ENCODE data around the gene OR52E1. TPM values are rescaled to one million over a fixed set of nuclear protein-coding genes. Genes with fewer than 3 reads are reported as not detected.
A peak's percentile ranks its signal among the peaks of the same experiment; 100 is the strongest.
"Not testable (repeated sequence)": the region's sequence is repeated elsewhere in the genome, so short reads cannot be mapped to it uniquely, and the experiment has no call there.

The OR52E1 gene
- total RNA-seq, 1 donor = not detected

- TF ChIP-seq, protein P1, sequence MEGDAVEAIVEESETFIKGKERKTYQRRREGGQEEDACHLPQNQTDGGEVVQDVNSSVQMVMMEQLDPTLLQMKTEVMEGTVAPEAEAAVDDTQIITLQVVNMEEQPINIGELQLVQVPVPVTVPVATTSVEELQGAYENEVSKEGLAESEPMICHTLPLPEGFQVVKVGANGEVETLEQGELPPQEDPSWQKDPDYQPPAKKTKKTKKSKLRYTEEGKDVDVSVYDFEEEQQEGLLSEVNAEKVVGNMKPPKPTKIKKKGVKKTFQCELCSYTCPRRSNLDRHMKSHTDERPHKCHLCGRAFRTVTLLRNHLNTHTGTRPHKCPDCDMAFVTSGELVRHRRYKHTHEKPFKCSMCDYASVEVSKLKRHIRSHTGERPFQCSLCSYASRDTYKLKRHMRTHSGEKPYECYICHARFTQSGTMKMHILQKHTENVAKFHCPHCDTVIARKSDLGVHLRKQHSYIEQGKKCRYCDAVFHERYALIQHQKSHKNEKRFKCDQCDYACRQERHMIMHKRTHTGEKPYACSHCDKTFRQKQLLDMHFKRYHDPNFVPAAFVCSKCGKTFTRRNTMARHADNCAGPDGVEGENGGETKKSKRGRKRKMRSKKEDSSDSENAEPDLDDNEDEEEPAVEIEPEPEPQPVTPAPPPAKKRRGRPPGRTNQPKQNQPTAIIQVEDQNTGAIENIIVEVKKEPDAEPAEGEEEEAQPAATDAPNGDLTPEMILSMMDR (IDR thresholded peaks at IDR 0.05; ENCODE audit: insufficient read depth, low read depth, low read length) = no peak
- no peak overlapping the region for H3K4me3 ChIP-seq (ENCODE audit: low read depth, low read length)
- peak; percentile 3 for DNase-seq (ENCODE audit: low read depth)
These were observed 26.0 kb upstream of the OR52E1 start for GRCh38 chr11:5043380-5043779.

DNA sequence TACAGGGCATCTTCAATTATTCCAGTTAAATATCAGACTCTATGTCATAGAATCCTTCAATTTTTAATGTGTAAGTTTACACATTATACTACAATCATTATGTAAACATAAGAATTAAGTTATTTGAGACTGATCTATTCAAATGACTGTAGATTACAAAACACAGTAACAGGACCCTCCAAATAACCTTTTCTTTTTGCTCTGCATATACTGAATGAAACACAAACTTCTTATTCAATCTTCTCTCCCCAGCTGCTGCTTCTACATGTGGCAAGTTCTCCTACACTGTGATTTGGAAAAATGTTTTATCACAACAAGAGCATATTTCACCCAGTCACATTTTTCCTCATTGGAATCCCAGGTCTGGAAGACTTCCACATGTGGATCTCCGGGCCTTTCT is 23.1 kb upstream of the OR52E1 start, which contains the start of gene OR52J3:
Gene OR52J3 (plus strand): TSS at position 301 of the 400 bp plus-strand sequence. CDS start 0 bp downstream, at position 301.
- H3K4me3 ChIP-seq (ENCODE audit: low read depth, low read length) = no peak within 1 kb of the TSS
- DNase-seq (ENCODE audit: low read depth) = no peak
- TF ChIP-seq, protein P1 (IDR thresholded peaks at IDR 0.05; ENCODE audit: insufficient read depth, low read depth, low read length) = no peak

DNA sequence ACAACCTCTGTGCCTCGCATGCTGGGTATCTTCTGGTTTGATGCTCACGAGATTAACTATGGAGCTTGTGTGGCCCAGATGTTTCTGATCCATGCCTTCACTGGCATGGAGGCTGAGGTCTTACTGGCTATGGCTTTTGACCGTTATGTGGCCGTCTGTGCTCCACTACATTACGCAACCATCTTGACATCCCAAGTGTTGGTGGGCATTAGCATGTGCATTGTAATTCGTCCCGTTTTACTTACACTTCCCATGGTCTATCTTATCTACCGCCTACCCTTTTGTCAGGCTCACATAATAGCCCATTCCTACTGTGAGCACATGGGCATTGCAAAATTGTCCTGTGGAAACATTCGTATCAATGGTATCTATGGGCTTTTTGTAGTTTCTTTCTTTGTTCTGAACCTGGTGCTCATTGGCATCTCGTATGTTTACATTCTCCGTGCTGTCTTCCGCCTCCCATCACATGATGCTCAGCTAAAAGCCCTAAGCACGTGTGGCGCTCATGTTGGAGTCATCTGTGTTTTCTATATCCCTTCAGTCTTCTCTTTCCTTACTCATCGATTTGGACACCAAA is 22.5 kb upstream of the OR52E1 start:
- H3K4me3 ChIP-seq (ENCODE audit: low read depth, low read length) = no peak overlapping the region
- TF ChIP-seq, protein P1 (IDR thresholded peaks at IDR 0.05; ENCODE audit: insufficient read depth, low read depth, low read length) = no peak
- DNase-seq (ENCODE audit: low read depth) = no peak

GRCh38 chr11:5058679-5059078 is 10.7 kb upstream of the OR52E1 start:
- DNase-seq (ENCODE audit: low read depth); H3K4me3 ChIP-seq (ENCODE audit: low read depth, low read length): not testable (repeated sequence)

DNA sequence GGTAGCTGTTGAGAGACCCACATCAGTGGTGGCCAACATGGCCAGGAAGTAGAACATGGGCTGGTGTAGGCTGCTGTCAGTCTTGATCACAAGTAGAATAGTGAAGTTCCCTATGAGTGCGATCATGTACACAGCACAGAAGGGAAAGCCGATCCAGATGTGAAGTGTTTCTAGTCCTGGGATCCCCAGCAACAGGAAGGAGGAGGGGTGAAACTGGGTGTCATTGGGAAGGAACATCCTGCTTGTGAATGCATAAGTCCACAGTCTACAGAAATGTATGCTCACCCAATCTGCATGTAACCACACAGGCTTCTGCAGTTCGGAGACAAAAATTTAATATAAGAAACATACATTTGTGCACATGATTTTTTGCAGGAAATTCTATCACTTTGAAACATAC is 10.0 kb upstream of the OR52E1 start, which contains the start of gene OR52E2:
Gene OR52E2 (minus strand): TSS at position 237 of the 400 bp plus-strand sequence. CDS start 0 bp downstream, at position 237.
- TF ChIP-seq, protein P1 (IDR thresholded peaks at IDR 0.05; ENCODE audit: insufficient read depth, low read depth, low read length) = no peak
- H3K4me3 ChIP-seq (ENCODE audit: low read depth, low read length) = no peak within 1 kb of the TSS
- DNase-seq (ENCODE audit: low read depth) = no peak

GRCh38 chr11:5065027-5065426 is 4.3 kb upstream of the OR52E1 start:
- DNase-seq (ENCODE audit: low read depth) = no peak
- no peak overlapping the region for H3K4me3 ChIP-seq (ENCODE audit: low read depth, low read length)
- TF ChIP-seq, protein P1 (IDR thresholded peaks at IDR 0.05; ENCODE audit: insufficient read depth, low read depth, low read length) = no peak

DNA sequence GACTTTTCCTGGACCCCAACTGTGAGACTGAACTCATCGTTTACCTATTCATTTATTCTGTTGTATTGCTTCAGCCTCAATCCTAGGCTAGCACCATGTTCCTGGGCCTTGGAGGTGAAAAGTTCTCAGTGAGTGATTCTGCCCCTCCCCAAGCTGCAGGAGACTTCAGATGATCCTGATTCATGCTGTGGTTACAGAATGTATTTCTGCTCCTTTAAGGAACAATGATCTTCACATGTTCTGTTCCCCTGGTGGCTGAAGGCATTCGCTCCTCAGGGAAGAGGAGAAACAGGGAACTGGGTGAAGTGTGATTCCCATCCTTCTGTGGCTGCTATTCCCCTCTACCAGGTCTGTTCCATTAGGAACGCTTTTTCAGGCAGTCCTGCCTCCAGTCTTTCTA is 2.4 kb downstream of the OR52E1 start:
- TF ChIP-seq, protein P1 (IDR thresholded peaks at IDR 0.05; ENCODE audit: insufficient read depth, low read depth, low read length) = no peak

More for the DNA sequence above, 2.4 kb downstream of the OR52E1 start:
- H3K4me3 ChIP-seq (ENCODE audit: low read depth, low read length) = no peak overlapping the region
- no peak for DNase-seq (ENCODE audit: low read depth)

Data from fibroblast of villous mesenchyme (primary cell).